HG03159 (cell line): Measurements from ENCODE around the gene HOXB3.

Experiments used
- ATAC-seq: cut with Tn5 transposase; IDR thresholded peaks from one replicate; pipeline ENCODE4 v1.9.1; 2021; ENCODE audit warnings: mild to moderate bottlenecking, moderate library complexity; ENCODE audit not compliant: unreplicated experiment

HOXB3 gene

GRCh38 chr17:48626245-48627117 is 36.4 kb upstream of the HOXB3 start, which contains the start of gene HOXB9:
TSS of gene HOXB9 (minus strand) at chr17:48626358. CDS start at chr17:48626269, 89 bp downstream.
- no peak for ATAC-seq

GRCh38 chr17:48625495-48626244 is 35.6 kb upstream of the HOXB3 start:
- no peak for ATAC-seq

- ATAC-seq: no peak
These were observed 34.8 kb upstream of the HOXB3 start for GRCh38 chr17:48624544-48625494.

- no peak for ATAC-seq
These were observed 34.1 kb upstream of the HOXB3 start for GRCh38 chr17:48624118-48624517.

- ATAC-seq: no peak
These were observed 33.5 kb upstream of the HOXB3 start for GRCh38 chr17:48623583-48623982.

GRCh38 chr17:48622857-48623256 is 32.8 kb upstream of the HOXB3 start:
- ATAC-seq: no peak

GRCh38 chr17:48621410-48622392 is 31.7 kb upstream of the HOXB3 start:
- ATAC-seq: no peak

- no peak for ATAC-seq
These were observed 30.6 kb upstream of the HOXB3 start for GRCh38 chr17:48620461-48621139.

- no peak for ATAC-seq
These were observed 29.9 kb upstream of the HOXB3 start for GRCh38 chr17:48619826-48620449.

- ATAC-seq: no peak
These were observed 28.3 kb upstream of the HOXB3 start for GRCh38 chr17:48618256-48618896.

- no peak for ATAC-seq
These were observed 27.6 kb upstream of the HOXB3 start for GRCh38 chr17:48617471-48618255.

- no peak for ATAC-seq
These were observed 26.9 kb upstream of the HOXB3 start for GRCh38 chr17:48616717-48617470.

- ATAC-seq: no peak
These were observed 26.1 kb upstream of the HOXB3 start for GRCh38 chr17:48615963-48616716.

GRCh38 chr17:48615047-48615962 is 25.3 kb upstream of the HOXB3 start, which contains the start of gene HOXB8:
TSS of gene HOXB8 (minus strand) at chr17:48615292. CDS start at chr17:48614704, 588 bp downstream.
- no peak for ATAC-seq
